Endometrial microvascular endothelial cells (primary cell): ENCODE measurements around the gene ACACA. TPM values are rescaled to one million over a fixed set of nuclear protein-coding genes. Genes with fewer than 3 reads are reported as not detected.

Experiments used
- in situ Hi-C: cut with HindIII; loops from 2 replicates; pipeline ENCODE4 v1.10.0; 2017; ENCODE audit warnings: low sequenced_read_pairs, low pct_unique_long_range_greater_than_20kb; ENCODE audit errors: inconsistent ontology term
- total RNA-seq: library from RNA; depleted of rRNA; stranded (reverse); fragments of >200 nt; gene quantifications from one replicate; pipeline ENCODE4 v1.2.3, GENCODE V29; 2015; ENCODE audit errors: inconsistent ontology term

The ACACA gene
- total RNA-seq, 1 donor from 2014 or later, result 28.0 TPM

DNA sequence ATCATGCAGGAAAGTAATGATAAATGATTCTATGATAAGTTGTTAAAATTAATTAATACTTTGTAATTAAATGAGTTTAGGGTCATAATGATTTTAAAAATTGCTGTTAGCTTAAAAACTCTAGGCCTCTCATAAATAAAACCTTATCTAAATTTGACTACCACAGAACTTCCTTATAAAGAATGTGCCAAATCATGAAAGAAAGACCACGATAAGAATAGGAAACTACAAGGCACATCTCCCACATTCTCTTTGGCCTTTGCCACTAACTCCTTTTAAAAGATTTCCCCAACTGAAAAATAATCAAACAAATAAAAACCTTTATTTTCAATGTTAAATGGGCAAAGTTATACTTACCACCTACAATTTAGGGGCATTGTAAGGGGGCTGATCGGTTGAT lies 195.5 kb downstream of the ACACA start:
- in situ Hi-C loops, result no loop called here

DNA sequence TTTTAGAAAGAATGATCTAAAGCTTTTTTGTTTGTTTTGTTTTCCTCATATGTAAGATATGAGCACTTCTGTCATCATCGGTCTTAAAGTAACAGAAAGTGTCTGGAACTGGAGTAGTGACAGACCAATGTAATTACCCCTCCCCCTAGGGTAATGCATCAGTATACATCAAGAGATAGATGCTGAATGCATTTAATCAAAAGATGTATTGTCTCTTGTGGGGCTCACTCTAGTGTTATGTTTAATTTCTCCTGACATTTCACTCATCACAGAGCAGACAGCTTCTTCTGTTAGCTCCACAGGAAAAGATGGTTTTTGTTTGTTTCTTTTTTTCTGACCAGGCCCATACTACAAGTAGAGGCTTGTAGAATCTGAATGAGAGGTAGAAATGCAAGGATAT lies 199.5 kb downstream of the ACACA start:
- in situ Hi-C loops, result no loop called here

DNA sequence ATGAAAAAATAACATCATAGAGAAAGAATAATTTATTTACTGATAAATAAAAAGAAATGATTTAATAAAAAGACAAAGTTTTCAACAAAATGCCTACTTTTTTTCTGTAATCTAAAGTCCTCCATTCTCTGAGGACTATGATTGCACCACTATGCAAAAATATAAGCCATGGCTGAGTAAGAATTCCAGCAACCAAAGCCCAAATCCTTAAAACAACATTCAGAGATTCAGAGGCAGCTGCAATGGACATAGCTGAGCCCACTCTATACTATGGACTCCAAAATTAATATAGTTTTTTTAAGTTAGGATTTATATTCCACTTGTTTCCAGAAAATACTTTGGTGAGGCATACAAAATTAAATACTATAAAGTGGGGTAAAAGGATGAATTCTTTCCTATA lies 200.3 kb downstream of the ACACA start:
- in situ Hi-C loops, result no loop called here

DNA sequence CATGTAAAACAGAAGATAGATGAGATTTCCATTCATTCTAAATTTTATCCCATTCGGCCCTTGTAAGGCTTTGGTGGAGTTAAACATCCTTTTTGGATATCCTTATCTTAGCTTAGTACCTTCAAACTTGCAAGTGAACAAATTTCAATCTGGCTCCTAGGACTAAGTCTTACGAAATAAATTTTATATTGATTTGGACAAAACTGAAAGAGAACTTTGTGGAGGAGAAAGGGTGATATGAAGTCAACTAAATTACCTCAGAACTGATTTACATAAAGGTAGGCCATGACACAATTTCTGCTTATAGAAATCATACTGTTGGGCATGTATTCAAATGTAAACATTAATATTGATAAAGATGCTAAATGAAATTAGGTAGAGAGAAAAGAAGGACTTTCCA lies 206.1 kb downstream of the ACACA start:
- in situ Hi-C loops, result no loop called here

DNA sequence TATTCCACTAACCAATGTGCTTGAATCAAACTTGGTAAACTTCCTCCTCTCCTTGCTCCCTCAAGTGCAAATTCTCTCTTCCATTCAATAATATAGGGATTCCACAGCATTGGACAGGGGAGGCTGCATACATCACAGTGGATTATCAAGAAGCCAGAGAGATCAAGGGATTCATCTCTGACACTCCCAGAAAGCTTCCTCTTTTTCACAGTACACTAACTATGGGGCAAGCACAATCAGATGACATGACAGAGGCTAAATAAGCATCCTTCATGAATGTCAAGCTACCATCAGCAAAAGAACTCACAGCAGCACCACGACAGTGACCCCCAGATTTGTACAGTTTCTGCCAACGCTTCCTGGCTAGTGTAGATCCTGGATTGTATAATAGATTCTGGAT lies 209.3 kb downstream of the ACACA start:
- in situ Hi-C loops, result no loop called here

DNA sequence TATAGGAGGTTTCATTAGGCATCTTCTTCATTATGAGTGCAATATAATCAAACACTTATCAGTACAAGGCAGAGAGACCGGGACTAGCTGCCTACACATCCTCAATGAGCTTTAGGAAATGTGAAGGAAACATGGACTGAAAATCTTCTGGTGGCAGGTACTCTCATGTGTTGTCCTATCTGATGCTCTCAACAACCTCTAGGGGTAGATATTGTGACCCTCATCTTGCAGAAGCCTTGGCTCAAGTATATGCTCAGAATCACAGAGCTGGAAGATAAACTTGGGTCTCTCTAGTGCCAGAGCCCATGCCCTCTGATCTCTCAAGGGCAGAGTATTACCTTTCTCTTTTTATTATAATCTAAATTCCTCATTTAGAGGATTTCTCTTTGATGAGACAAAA lies 212.4 kb downstream of the ACACA start:
- in situ Hi-C loops, result no loop called here

DNA sequence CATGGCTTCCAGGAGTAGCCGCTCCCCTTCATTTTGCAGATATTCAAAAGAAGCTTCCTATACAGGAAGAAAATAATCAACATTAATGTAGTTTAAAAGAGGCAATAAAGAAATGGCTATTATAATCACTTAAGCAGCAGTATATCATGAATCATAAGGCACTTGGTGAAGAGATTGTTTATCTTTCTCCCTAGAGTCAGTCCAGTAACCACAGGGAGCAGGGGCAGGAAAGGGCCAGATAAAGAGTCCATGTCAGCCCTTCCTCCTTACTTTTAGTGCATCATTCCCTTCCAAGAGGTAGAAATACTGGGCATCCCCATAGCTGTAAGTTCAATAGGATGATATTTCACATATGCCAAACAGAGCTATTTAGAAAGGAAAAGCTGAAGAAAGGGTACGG lies 215.4 kb downstream of the ACACA start:
- in situ Hi-C loops, result no loop called here

DNA sequence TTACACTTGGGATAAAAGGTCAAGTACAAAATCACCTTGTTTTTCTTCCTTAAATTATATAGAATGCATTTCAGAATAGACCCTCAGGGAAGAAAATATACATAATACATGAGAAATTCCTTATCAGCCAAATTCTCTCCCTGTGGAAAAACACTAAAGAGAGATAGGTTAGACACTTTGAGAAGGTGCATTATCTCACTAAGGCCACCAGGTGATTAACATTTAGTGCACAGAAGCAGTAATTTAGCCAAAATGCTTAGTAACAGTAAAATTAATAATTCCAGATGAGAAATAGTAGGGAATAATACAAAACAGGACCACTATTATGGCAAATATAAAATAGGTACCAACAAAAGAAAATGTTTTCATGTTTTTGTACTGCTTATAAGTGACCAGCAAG lies 216.1 kb downstream of the ACACA start:
- in situ Hi-C loops, result no loop called here

DNA sequence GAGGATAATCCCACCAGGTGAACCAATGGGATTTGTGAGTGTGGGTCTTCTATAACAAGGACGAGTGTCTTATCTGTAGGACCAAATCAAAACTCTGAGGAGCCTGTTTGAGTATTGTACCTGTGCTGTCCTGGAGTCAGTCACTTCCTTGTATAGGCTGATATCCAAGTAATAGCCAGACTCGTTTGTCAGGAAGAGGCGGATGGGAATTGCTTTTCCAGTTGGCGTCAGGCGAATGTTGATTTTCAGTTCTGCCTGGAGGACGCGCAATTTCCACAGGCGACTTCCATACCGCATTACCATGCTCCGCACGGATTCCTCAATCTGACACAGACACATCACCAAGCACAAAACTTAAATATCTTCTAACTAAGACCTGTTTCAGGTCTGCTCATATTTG lies 218.5 kb downstream of the ACACA start:
- in situ Hi-C loops, result no loop called here

DNA sequence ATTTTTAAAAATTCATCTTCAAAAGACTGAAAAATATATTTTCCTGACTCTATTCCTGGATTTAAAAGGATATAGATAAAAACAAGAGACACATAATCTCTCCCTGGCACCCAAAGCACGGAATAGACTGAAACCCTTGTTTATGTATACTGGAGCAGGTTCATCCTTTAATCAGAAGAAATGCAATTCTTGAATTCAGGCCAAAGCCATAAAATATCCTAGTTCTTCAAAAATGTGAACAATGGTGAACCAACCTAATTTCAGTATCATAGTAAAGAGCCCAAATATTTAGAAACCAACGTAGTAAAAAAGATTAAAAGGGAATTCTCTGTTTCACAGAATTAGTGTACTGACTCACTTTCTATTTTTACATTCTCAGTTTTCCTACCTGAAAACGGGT lies 219.4 kb downstream of the ACACA start:
- in situ Hi-C loops, result no loop called here

DNA sequence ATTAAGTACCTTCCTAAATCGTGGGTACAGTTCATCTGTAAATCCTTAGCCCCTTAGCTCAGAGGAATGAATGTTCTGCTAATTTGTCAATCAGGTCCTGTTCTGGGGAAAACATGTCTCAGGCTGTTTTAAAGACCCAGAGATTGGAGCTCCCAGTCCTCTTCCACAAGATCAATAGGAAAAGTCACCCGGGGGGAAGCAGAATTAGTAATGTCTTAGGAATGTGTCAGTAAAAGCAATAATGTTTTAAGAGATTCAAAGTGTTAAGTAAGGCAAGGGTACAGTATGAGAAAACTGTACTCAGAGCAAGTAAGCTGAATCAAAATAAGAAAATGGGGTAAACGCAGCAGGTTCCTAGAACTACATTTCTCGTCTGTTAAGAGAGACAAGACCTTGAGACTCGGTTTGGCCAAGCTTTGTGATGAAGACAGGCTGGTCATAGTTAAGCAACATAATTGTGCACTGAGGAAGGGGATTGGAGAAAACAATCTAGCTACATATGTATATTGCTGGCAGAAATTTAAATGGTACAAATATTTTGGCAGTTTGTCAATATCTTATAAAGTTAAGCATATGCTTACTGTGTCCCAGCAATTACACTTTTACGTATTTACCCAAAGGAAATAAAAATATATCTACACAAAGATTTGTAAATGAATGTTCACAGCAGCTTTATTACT lies 223.7 kb downstream of the ACACA start:
- in situ Hi-C loops, result no loop called here

DNA sequence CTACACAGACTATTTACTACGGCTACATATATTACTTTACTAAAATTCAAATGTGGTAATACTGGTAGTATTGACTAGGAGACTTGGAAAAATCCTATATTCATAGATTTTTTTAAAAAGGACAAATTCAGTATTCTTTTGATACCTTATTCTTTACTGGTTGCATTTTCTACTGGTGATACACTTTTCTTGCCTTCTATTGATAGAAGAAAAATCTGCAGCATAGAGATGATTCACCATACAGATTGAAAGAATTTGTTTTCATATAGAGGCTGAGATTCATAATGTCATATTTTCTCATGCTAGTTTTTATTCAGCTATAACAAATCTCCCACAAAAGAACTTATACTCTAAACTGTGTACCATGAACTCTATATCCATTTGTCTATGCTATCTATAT lies 226.3 kb downstream of the ACACA start:
- in situ Hi-C loops, result no loop called here

DNA sequence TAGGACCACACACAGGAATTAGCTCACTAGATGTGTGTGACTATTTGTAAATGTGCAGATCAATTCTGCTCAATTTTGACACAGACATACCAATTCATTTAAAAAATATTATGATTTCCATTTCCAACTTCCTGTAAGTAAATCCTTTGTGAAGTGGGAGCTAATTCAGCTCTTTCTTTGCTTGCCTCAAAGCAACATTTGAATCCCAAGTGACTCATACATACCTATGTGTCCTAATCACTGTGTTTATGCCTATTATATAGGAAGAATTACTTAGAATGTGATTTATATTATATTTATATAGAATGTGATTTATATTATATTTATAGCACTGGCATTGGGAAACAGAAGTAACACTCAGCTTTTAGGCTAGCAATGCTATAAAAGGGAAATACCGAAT lies 226.7 kb downstream of the ACACA start:
- in situ Hi-C loops, result no loop called here

DNA sequence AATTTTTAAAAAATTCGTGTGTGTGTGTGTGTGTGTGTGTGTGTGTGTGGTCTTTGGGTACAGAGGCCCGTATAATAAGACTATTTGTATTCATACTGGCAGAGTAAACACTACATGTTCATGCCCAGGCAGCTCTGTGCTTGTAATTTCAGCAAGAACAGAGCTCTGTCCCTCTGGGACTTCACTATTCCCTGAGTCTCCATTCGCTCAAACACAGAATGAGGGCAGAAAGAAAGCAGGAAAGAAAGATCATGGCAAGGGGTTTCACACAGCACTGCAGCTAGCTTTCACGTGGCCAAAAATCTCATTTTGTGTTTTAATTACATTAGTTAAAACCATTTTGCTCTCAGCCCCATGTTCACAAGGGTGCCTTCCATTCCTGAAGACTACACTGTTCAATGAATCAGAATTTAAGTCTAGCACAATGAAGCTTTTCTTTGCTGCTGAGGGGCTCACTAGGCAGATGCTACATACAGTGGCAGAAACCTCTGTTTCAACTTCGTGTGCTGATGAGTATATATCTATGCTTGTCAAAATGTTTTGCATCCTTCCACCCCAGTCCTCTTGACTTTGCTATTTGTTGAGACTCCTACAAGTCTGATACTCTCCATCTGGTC lies 229.3 kb downstream of the ACACA start:
- in situ Hi-C loops, result no loop called here

DNA sequence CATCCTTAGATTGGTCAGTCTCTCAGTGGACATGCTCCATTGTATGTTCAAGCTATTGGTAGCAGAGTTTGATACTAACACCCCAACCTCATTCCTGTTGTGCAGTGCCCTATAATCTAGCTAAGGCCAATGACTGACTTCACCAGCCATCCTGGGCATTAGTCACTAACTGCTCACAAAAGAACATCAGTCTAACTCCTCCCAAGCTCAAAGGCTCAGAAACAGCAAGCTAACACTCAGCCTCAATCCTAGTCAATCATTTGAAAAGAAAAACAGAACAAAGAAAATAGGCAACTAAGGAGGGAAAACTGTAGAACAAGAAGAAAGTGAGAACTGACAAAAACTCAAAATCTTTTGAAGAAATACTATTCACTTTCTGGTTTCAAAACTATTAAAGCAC lies 229.9 kb downstream of the ACACA start:
- in situ Hi-C loops, result no loop called here

DNA sequence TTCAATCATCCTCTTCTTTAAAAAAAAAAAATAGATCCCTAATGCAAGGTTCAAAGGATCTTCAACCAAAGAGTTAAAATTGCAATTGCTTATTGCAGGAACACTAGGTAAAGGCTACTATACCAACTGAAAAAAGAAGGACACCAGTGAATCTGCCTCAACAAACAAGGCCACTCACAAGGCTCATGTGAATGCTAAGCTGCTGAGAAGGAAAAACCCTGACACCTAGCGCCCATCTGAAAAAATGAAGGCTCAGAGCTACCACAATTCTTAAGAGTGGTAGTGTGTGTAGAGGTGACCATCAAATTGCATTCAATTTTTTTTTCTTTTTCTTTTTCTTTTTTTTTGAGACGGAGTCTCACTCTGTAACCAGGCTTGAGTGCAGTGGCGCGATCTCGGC lies 232.4 kb downstream of the ACACA start:
- in situ Hi-C loops, result no loop called here

DNA sequence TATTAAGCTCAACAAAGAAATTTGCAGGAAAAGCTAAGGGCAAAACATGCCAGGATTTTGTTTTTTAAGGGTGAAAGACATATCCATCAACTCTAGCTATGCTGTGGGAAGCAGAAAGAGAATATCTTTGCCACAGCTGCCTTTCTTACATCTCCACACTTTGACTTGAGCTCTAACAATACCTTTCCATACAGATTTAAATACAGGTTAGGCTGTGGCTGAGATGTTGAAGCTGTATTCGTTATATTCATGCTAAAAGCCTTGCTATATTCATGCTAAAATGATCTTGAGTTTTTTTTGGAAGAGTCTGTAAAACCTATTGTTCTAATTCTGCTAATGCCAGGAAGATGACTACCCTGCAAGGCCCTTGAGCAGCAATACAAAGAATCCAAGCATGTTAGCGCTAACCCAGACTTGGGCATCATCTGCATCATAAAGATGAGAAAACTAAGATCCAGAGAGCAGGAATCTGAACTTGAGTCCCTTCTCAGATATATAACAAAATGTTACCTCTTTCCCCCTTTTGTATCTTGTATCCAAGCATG lies 235.7 kb downstream of the ACACA start:
- in situ Hi-C loops, result no loop called here

DNA sequence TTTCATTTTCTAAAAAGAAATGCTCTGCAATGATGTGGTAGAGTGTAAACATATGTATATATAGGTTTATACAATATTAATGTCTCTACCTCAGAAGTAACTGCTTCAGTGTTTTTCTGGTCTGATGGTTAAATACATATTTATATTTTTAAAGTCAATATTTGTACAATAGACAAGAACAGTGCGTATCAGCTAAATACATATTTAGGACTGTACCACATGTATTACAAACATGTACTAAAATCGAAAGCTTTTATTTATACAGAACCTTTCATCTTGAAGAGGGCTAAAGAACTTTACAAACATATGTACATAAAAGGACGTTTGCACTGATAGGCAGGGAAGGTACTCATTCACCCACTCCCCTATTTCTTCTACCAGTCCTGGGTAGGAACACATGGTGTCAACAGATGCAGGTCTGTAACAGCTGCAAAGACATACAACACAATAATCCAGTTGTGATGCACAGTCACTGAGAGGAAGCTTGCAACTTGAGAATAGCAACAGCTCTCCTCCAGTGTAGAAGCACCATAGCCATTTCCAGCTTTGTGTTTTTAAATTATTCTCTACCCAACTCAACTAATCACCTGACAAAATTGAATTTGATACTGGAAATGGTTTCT lies 237.8 kb downstream of the ACACA start:
- in situ Hi-C loops, result no loop called here

DNA sequence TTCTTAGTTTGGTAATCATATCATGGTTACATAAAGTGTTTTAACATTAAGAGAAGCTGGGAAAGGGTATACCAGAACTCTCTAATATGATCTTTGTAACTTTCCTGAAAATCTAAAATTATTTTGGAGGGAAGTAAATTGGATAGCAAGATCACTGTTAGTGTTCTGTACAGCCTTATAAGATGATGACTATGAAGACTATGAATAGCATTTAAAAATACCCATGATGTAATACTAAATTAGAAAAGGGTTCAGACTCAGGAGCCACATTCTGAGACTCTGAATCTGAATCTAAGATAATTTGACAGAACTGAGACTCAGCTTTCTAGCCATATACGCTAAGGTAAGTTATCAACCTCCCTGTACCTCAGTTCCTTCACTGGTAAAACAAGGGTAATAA lies 238.9 kb downstream of the ACACA start:
- in situ Hi-C loops, result no loop called here

DNA sequence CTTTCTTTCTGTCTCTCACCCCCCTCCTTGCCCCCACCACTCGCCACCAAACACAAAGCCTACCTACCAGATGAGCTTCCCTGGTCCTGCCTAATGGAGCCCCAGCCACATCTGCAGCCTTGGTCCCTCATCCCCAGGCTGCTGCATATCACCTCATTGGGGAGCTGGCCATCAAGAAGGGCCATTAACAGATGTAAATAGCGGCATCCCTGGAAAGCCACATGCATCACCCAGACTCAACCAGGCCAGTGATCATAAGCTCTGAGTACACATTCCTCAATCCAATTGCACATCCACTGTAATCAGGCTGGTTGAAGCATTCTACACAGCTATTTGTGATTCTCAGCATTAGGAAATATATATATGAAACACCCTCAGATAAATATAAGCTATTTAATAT lies 242.6 kb downstream of the ACACA start:
- in situ Hi-C loops, result no loop called here
